Measurements from ENCODE around the gene TUBA1C. TPM values are rescaled to one million over a fixed set of nuclear protein-coding genes. Genes with fewer than 3 reads are reported as not detected.
A peak's percentile ranks its signal among the peaks of the same experiment; 100 is the strongest.
"Not testable (repeated sequence)": the region's sequence is repeated elsewhere in the genome, so short reads cannot be mapped to it uniquely, and the experiment has no call there.

TUBA1C gene
- total RNA-seq, 1 experiment from 2014 or later = 1,376 TPM

DNA sequence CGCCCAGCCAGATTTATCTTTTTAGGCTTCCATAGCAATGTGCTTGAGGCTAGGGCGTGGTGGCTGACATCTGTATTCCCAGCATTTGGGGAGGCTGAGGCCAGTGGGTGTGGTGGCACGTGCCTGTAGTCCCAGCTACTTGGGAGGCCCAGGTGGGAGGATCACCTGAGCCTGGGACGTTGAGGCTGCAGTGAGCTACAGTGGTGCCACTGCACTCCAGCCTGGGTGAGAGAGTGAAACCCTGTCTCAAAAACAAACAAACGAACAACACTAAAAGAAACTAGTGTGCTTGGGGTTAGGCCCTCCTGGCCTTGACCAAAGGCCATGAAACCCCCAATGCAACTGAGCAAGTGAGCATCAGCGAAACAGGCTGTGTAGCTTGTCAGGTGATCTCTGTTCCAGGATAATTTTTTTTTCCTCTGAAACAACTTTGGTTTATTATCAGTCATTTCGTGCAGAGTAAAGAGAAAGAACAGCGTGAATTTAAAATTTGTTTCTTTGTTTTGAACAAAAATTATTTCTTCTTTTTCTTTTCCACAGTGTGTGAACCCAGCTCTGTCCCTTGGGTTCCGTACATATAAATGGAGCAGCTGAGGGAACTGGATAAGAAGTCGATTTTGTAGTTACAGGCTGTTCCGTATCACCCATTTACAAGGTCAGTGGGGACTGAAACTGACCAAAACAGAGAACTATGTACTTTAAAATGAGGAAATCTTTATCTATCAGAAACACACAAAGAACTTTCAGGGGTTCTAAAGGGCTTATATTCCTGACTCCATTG lies 8.8 kb upstream of the TUBA1C start:
- POLR2A ChIA-PET (ENCODE audit: unreplicated experiment) = no interaction called here
- ATAC-seq (no peak), DNase-seq (no peak)
- H3K9me3 ChIP-seq (ENCODE audit: low read length) = no peaks in the 10 kb centered on the region
- H2AFZ ChIP-seq (ENCODE audit: low read length) = no peak overlapping the region
- H3K27me3 ChIP-seq (ENCODE audit: low read length) = no peaks in the 10 kb centered on the region
- no TSS peak for BruUV-seq (replicated peaks)
- no peaks in the 10 kb centered on the region for H3F3A ChIP-seq (ENCODE audit: low read length, unreplicated experiment)
- H4K20me1 ChIP-seq (ENCODE audit: low read length) = no peaks in the 10 kb centered on the region
- H3K4me1 ChIP-seq (ENCODE audit: insufficient read depth, low read length) = peaks cover 21% of the 10 kb centered on the region
- intact Hi-C loops (cut with micrococcal nuclease) = no loop called here
- no peaks in the 10 kb centered on the region for H3K36me3 ChIP-seq (ENCODE audit: low read depth, low read length)
- CTCF ChIA-PET = no interaction called here
- H3K4me3 ChIP-seq (ENCODE audit: low read length) = no peak overlapping the region
- no peak overlapping the region for H3K4me2 ChIP-seq (ENCODE audit: low read length)
- no peak overlapping the region for H3K9ac ChIP-seq (ENCODE audit: low read length)
- no peak for TF ChIP-seq EZH2phosphoT487 (IDR thresholded peaks at IDR 0.05; ENCODE audit: borderline replicate concordance, low read length)
- TF ChIP-seq, protein P1, sequence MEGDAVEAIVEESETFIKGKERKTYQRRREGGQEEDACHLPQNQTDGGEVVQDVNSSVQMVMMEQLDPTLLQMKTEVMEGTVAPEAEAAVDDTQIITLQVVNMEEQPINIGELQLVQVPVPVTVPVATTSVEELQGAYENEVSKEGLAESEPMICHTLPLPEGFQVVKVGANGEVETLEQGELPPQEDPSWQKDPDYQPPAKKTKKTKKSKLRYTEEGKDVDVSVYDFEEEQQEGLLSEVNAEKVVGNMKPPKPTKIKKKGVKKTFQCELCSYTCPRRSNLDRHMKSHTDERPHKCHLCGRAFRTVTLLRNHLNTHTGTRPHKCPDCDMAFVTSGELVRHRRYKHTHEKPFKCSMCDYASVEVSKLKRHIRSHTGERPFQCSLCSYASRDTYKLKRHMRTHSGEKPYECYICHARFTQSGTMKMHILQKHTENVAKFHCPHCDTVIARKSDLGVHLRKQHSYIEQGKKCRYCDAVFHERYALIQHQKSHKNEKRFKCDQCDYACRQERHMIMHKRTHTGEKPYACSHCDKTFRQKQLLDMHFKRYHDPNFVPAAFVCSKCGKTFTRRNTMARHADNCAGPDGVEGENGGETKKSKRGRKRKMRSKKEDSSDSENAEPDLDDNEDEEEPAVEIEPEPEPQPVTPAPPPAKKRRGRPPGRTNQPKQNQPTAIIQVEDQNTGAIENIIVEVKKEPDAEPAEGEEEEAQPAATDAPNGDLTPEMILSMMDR (conservative IDR thresholded peaks at IDR 0.05; ENCODE audit: low read depth, low read length) = no peak
- no peak for TF ChIP-seq EZH2 (IDR thresholded peaks at IDR 0.05; ENCODE audit: low read length, unreplicated experiment)
- no peak overlapping the region for H3K27ac ChIP-seq (ENCODE audit: low read length)
- H3K9me2 ChIP-seq (replicated peaks; ENCODE audit: low read length) = no peaks in the 10 kb centered on the region
- H3K79me2 ChIP-seq (ENCODE audit: low read length) = peaks cover 6% of the 10 kb centered on the region

DNA sequence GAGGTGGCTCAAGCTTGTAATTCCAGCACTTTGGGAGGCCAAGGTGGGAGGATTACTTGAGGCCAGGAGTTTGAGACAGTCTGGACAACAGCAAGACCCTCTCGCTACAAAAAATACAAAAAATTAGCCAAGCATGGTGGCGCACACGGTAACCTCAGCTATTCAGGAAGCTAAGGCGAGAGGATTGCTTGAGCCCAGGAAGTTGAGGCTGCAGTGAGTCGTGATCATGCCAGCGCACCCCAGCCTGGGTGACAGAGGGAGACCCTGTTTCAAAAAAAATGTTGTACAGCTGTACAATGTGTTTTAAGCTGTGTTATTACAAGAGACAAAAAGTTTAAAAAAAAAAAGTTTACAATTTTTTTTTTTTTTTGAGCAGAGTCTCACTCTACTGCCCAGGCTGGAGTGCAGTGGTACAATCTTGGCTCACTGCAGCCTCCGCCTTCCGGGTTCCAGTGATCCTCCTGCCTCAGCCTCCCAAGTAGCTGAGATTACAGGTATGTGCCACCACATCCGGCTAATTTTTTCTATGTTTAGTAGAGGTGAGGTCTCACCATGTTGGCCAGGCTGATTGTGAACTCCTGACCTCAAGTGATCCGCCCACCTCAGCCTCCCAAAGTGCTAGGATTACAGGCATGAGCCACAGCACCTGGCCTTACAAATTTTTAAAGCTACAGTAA lies 7.2 kb upstream of the TUBA1C start:
- ATAC-seq; H3K9ac ChIP-seq (ENCODE audit: low read length); CTCF ChIA-PET; H2AFZ ChIP-seq (ENCODE audit: low read length); H3K27me3 ChIP-seq (ENCODE audit: low read length); H3K4me3 ChIP-seq (ENCODE audit: low read length); BruUV-seq (replicated peaks); H3K4me2 ChIP-seq (ENCODE audit: low read length); H3K36me3 ChIP-seq (ENCODE audit: low read depth, low read length); DNase-seq; POLR2A ChIA-PET (ENCODE audit: unreplicated experiment); H4K20me1 ChIP-seq (ENCODE audit: low read length); H3K9me3 ChIP-seq (ENCODE audit: low read length); H3K9me2 ChIP-seq (replicated peaks; ENCODE audit: low read length); H3K27ac ChIP-seq (ENCODE audit: low read length); H3F3A ChIP-seq (ENCODE audit: low read length, unreplicated experiment); intact Hi-C loops (cut with micrococcal nuclease): not testable (repeated sequence)
- peaks cover 17% of the 10 kb centered on the region for H3K79me2 ChIP-seq (ENCODE audit: low read length)
- H3K4me1 ChIP-seq (ENCODE audit: insufficient read depth, low read length) = peaks cover 31% of the 10 kb centered on the region

DNA sequence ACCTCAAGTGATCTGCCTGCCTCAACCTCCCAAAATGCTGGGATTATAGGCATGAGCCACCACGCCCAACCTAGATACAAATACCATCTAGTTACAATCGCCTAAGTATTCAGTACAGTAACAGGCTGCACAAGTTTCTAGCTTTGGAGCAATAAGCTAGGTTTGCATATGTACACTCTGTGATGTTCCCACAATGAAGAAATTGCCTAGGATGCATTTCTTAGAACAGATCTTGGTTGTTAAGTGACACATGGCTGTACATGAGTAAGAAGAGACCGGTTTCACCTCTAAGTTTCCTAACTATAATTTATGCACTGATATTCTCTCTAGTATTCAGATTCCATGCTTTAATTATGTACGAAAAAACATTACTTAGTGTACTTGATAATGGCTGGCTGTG lies 5.4 kb upstream of the TUBA1C start:
- intact Hi-C loops (cut with micrococcal nuclease) = no loop called here
- CTCF ChIA-PET = no interaction called here
- no peak for ATAC-seq

More for the DNA sequence above, 5.4 kb upstream of the TUBA1C start:
- BruUV-seq (replicated peaks) = no TSS peak
- Histone ChIP-seq H3F3A (ENCODE audit: low read length, unreplicated experiment) (no peaks in the 10 kb centered on the region), H3K4me1 (ENCODE audit: insufficient read depth, low read length) (peaks cover 39% of the 10 kb centered on the region), H3K4me2 (ENCODE audit: low read length) (peak overlapping the region; percentile 60), H3K9ac (ENCODE audit: low read length) (peak overlapping the region; percentile 34; the same call in 1 of the 2 replicates), H2AFZ (ENCODE audit: low read length) (no peak overlapping the region), H3K9me3 (ENCODE audit: low read length) (no peaks in the 10 kb centered on the region), H3K27ac (ENCODE audit: low read length) (peak overlapping the region; percentile 68), H3K27me3 (ENCODE audit: low read length) (no peaks in the 10 kb centered on the region), H4K20me1 (ENCODE audit: low read length) (no peaks in the 10 kb centered on the region), H3K79me2 (ENCODE audit: low read length) (peaks cover 33% of the 10 kb centered on the region), H3K9me2 (replicated peaks; ENCODE audit: low read length) (no peaks in the 10 kb centered on the region), H3K4me3 (ENCODE audit: low read length) (no peak overlapping the region), H3K36me3 (ENCODE audit: low read depth, low read length) (no peaks in the 10 kb centered on the region)
- TF ChIP-seq, protein P1 (conservative IDR thresholded peaks at IDR 0.05; ENCODE audit: low read depth, low read length) = no peak
- POLR2A ChIA-PET (ENCODE audit: unreplicated experiment) = no interaction called here
- no peak for DNase-seq
